AML-193 (cell line): Measurements from ENCODE around the gene SLFN5.
"Not testable (repeated sequence)": the region's sequence is repeated elsewhere in the genome, so short reads cannot be mapped to it uniquely, and the experiment has no call there.

Experiments used
- DNase-seq, 2 experiments: peaks; one replicate each; lab custom pipeline; 2025; lab: John Stamatoyannopoulos, UW

The SLFN5 gene

DNA sequence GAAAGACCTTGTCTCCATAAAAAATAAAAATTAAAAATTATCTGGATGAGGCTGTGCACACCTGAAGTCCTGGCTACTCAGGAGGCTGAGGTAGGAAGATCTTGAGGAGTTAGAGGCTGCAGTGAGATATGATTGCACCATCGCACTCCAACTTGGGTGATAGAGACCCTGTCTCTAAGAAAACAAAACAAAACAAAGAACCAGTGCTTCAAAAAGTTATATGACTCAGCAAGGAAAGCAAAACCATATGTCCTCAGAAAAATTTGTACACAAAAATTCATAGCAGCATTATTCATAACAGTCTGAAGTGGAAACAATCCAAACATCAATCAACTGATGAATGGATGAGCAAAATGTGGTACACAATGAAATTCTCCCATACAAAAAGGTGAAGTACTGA lies 48.9 kb downstream of the SLFN5 start:
- DNase-seq, result no peak

DNA sequence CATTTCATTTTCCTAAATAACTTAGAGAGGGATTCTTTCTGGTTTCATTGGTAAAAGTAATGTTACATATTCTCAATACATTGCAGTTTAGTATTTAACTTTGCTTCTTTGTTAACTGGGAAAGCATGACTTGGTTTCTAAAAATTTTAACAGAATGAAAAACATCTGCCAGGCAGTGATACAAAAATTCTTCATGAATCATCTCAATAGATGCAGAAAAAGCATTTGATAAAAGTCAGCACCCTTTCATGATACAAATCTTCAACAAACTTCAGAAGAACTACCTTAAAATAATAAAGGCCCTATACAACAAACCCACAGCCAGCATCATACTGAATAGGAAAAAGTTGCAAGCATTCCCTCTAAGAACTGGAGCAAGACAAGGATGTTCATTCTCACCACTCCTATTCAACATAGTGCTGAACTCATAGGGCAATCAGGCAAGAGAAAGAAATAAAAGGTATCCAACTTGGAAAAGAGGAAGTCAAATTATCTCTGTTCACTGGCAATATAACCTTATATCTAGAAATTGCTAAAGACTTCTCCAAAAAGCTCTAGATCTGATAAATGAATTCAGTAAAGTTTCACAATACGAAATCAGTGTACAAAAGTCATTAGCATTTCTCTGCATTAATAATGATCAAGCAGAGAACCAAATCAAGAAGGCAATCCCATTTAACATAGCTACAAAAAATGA lies 50.4 kb downstream of the SLFN5 start:
- peak; percentile 22 to 40 for DNase-seq

DNA sequence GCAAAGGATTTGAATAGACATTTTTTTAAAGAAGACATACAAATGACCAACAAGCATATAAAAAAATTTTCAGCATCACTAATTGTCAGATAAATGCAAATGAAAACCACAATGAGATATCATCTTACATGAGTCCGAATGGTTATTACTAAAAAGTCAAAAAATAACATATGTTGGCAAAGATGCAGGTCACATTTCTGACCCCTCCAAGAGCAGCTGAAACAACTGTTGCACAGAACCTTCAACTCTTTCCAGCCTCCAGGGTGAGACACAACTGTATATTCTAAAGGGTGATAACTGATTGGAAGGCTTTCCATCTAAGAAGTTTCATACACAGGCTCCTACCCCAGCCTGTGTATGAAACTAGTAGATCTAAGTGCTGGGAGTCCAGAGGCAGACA lies 51.9 kb downstream of the SLFN5 start:
- no peak for DNase-seq

DNA sequence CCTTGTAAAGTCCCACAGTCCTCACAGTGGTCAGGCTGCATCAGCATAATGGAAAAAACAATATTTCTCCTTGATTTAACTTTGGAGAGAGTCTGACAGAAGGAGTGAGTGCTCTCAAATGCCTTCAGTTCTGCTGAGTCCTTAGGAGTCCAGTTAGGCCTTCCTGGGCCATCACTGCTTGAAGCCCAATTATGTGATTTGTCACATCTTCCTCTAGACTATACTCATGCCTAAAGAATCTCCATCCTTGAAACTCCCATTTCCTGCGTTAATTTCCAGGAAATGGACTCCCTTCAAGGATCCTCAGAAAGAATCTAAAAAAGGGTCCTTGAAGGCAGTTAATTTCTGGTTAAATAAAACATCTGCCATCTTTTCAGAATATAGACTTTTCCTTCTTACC lies 52.8 kb downstream of the SLFN5 start:
- no peak for DNase-seq

DNA sequence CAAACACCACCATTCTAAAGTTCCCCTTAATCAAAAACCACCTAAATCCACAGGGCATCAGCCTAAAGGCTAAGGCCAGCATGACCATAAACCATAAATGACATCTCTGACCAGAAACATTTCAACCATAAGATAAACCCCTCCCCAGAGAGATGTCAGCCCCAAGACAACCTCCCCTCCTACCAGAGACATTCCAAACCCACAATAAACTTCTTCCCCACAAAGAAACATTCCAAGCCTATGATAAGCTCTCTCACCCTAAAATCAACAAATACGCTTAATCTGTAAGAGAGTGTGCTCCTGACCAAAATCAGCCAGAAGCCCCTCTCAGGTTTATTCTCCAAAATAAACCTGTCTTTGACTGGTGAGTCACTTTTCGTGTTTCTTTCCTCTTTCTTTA lies 54.8 kb downstream of the SLFN5 start:
- DNase-seq, result no peak

DNA sequence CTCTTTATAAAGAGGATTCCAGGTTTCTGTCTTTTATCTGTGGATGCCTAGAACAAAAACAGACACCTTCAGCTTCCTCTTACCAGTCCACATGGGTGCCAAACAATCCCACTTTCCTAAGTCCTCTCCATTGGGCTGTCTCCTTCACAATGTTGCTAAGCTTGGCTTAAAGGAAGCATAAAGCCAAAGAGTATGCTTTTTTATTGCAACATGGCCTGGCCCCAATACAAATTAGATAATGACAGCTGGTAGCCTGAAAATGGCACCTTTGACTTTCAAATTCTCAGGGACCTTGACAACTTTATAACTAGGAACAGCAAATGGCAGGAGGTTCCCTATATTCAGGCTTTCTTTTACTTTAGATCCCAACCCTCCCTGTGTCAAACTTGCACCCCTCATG lies 55.8 kb downstream of the SLFN5 start:
- DNase-seq, result no peak

DNA sequence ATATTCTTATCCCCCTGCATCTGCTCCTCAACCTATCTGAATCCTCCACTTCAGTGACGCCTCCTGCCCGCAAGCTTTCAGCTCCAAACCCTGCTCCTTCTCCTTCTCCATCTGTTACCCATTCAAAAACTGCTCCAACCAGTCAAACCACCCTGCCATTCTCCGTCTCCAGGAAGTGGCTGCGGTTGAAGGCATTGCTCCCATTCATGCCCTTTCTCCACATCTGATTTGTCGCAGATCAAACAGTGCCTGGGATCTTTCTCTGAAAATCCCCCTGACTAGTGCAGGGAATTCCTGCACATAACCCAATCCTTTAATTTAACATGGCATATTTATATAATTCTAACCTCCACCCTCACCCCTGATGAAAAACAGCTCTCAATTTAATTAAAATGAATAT lies 56.3 kb downstream of the SLFN5 start:
- no peak for DNase-seq

DNA sequence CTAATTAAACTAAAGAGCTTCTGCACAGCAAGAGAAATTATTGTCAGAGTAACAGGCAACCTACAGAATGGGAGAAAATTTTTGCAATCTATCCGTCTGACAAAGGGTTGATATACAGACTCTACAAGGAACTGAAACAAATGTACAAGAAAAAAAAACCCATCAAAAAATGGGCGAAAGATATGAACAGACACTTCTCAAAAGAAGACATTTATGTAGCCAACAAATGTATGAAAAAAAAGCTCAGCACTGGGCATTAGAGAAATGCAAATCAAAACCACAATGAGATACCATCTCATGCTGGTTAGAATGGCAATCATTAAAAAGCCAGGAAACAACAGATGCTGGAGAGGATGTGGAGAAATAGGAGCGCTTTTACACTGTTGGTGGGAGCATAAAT lies 66.5 kb downstream of the SLFN5 start:
- not testable (repeated sequence) for DNase-seq

DNA sequence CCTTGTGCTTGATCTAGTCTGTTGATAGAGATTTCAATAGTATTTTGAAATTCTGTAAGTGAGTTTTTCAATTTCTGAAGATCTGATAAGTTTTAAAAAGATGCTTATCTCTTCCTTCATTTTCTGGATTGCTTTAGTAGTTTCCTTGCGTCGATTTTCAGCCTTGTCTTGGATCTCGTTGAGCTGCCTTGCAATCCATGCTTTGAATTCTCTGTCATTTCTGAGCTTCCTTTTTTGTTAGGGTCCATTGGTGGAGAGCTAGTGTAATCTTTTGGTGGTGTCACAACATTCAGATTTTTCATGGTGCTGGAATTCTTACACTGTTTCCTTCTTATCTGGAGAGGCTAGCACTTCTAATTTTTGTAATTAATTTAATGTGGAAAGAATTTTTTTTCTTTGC lies 69.5 kb downstream of the SLFN5 start:
- no peak for DNase-seq

DNA sequence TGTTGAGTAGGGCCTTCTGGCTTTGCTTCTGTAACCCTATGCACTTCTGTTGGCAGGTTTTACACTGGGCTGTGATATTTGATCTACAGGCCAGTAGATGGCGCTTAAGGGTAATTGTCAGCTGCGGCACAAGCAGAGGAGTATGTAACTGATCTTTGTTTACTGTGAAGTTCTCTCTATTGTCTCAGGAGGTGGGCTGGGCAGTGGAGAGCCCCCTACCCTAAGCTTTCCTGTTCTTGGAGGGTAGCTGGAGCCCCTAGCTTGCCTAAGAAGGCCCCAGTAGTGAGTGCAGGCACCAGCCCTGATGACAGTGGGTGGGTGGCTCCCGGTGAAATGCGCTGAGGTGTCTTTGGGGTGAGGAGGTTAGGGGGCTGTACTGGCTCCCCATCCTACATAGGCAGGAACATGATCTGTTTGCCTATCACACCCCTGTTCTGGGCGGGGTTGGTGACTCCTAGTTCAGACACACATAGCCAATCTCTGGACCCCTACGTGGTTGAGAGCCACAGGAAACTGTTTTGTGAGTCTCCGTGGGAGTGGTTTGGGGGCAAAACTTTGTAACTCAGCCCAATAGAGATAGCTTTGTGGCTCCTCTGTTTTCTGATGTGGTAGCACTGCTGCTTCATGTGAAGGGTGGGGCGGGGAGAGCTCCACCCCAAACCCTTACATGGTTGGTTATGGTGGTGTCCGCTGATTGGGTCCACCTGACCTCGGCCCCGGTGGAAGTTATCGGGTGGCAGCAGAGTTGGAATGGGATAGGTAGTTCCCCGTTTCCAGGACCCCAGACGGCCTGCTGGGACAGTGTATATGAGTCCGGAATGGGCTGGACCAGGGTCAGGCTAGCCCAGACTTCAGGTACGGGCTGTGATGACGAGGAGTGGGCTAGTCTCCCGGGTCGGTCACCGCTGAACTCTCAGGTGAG lies 70.2 kb downstream of the SLFN5 start:
- DNase-seq, result peak; percentile 87 to 90

DNA sequence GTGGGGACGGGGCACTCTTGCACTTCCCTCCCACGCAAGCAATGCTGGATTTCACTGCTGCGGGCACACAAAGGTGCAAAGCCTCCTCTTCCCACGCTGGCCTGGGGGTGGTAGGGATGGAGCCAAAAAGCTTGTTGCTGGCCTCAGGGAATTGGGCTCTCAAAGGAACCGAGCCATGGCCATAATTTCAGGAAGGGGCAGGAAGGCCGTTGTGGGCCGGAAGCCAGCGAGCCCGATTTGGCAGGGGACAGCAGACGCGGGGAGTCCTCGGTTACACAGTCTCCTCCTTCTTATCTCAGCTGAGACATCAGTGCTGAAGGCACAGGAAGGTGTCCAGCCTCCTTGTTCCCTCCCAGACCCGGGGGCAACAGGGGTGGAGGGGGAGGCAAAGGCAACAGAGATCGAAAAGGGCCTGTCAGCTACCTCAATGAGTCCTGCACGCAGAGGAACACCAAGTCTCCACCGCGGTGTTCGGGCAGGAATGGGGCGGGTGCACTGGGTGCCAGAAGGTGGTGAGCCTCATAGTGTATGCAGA lies 71.1 kb downstream of the SLFN5 start:
- DNase-seq, result no peak

DNA sequence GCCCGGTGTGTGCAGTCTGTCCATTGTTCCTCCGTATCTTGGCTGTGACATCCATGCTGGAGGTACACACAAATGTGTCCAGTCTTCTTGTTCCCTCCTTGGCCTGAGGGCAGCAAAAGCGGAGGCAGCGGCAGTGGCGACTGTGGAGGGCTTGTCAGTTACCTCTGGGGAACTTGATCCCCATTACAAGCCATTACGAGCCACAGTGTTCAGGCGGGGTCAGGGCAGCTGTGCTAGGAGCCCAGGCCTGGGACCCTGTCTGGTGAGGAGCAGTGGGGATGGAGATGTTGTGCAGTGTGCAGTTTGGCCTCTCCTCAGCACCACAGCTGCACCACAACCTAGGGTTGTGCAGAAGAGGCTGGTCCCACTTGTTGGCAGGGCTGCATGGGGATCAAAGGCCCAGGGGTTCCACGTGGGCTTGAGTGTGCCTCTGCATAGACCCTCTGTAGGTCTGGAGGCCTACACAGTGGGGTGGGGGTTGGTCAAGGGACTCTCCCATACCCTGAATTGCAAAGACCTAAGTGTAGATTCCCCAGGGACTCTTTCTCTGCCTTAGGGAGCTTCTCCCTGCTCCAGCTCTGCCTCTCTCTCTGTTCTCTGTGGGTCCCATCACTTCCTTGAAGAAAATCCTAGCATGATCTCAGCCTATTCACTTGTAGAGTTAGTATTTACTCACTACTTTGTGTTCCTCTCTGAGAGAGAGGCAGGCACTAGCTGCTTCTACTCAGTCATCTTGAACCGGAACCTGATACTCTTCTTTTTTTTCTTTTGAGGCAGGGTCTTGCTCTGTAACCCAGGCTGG lies 71.7 kb downstream of the SLFN5 start:
- no peak for DNase-seq

DNA sequence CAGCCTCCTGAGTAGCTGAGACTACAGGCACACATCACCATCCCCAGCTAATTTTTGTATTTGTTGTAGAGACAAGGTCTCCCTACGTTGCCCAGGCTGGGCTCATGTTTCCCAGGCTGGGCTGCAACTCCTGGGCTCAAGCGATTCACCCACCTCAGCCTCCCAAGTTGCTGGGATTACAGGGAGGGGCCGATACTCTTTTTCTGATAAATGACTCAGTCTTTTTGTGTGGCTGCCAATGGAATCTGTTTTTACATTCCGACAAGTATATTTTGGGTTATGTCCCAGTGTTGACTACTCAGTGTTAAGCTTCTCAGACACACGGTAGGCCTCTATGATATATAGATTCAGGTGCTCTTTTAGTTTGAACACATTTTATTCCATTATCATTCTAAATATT lies 72.4 kb downstream of the SLFN5 start:
- no peak for DNase-seq

DNA sequence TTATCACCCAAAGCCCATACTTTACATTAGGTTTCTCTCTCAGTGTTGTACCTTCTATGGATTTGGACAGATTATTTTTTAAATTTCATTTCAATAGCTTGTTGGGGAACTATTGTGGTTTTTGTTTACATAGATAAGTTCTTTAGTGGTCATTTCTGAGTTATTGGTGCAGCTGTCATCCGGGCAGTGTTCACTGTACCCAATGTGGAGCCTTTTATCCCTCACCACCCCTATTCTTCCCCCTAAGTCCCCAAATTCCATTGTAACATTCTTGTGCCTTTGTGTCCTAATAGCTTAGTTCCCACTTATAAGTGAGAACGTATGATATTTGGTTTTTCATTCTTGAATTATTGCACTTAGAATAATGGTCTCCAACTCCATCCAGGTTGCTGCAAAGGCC lies 73.1 kb downstream of the SLFN5 start:
- DNase-seq, result no peak

DNA sequence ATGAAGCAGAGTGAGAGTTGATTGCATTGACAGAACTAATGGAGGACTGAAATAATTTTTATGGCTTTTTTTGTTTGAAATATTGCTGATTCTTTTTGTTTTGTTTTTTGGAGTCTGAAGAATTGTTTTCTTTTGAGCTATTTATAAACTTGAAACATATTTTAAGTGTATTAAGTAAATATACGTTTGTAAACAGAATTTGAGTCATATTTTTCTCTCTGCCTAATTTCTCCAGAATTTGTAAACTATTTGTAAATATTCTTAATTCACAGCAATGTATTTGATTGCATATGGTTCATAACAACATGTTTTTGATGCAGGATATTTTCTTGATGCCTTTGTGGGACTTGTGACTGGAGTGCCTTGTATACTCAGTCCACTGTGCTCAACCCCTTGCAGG lies 79.9 kb downstream of the SLFN5 start:
- DNase-seq, result no peak
